Activated effector memory CD4-positive, alpha-beta T cell treated with anti-CD3 and anti-CD28 coated beads, Interleukin-2, amount 50 U/mL, for 16 hours (primary cell): Measurements from ENCODE around the gene RALGPS1.
A peak's percentile ranks its signal among the peaks of the same experiment; 100 is the strongest.

ENCODE experiments used
- DNase-seq: peaks from one replicate; pipeline ENCODE4 v3.0.0-alpha.2; 2020

Gene RALGPS1

DNA sequence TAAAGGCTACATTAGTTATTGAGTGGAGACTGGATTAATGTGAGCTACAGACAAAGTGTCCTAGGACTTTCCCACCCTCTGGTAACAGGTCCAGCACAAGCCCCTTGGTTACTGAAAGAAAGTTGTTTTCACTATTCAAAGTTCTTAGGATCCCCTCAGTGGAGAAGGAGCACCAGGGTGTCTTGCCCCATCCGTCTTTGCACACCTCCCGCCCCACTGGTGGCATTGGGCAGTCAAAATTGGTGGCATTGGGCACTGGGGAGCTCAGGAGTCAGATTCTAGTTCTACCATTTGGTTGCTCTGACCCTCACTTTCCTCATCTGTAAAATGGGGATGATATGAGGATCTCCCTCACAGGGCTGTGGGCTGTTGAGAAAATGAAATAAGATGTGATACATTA is 210.2 kb downstream of the RALGPS1 start:
- DNase-seq: peak; percentile 25

DNA sequence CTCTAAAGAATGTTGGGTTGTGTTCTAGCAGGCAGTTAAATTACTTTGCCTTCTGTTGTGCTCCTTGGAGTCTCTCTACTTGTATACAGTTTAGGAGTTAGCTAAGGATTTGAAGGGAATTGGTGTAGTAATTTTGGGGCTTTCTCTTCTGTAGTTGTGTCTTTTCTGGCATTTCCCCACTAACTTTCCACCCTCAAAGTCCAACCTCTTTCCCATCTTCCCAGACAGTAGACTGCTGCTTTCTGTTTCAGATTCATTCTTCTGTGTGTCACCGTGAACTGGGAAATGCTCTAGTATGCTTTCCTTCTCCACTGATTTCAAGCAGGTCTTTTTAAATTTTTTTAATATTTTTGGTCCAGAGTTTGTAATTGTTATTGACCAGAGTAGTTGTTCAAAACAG is 212.4 kb downstream of the RALGPS1 start:
- DNase-seq: no peak

DNA sequence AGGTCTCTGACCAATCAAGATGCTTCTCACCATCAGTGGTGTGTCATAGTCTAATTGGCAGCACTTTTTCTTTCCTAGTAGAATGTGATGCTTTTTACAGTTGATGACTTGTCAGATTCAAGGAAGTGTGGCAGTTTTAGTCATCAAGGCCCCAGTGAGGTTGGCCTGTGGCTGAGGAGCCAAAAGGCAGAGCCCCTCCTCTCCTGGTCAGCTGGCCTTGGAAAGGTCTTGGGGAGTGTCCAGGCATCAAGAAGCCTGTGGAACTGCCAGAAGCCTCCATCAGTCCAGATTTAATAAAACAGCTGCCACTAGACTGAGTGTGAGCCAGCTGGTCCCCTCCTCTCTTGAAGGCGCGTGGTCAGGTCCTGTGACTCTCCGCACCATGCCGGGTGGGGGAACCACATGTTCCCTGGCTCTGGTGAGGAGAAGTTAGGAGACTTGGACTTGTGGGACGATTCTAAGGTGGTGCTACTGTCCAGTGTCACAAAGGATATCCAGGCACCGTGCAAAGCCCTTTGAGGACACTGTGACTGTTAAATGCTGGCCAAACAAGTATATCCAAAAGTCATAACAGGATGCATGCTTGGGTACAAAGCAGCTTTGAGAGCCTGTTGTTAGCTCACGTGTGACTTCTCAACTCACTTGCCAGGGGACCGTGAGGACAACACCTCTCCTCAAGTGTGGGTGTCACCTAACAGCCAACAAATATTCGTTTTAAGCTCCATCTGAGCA is 213.9 kb downstream of the RALGPS1 start:
- peak; percentile 38 for DNase-seq

DNA sequence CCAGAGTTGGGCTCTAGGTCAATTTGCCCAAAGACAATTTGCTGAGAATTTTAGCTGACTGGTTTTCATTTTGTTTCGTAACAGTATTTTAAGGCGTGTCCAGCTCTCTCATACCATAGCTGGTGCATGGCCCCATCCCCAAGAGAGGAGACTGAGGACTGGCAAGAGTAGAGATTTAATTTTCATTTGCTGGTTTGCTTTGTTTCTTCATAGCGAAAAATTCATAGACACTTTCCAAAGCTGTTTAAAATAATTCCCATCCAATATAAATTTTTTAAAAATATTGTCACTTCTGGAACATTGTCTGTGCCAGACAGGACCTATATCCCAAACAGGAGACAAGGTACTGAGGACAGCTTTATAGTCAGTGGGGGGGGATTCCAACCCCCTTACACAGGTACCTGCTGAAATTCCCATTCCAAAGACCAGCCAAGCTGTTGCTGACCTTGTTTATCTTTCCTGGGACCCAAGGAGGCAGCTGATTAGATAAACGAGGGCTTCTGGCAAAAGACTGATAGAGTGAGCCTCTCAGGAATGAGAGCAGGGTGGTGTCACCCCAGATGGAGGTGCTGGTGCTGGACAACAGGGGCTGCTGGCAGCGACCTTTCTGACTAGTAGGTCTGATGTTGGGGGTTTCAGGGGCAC is 214.6 kb downstream of the RALGPS1 start:
- peak; percentile 2 for DNase-seq

DNA sequence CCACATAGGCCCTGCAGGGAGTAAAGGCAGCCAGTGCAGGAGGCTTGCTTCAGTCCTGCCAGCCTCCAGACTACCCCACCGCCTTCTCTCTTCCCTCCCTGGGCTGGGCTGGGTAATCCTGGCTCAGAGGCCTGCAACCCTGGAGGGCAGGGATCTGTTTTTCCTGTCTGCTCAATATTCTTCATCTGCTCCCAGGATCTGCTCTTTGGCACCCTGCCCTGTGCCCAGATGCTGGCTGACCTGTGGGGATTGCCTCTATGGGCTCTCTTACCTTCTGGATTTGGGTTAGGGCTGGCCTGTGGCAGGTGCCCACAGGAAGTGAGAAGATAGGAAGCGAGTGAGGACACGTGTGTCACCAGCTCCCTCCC is 215.1 kb downstream of the RALGPS1 start:
- DNase-seq: peak; percentile 31

DNA sequence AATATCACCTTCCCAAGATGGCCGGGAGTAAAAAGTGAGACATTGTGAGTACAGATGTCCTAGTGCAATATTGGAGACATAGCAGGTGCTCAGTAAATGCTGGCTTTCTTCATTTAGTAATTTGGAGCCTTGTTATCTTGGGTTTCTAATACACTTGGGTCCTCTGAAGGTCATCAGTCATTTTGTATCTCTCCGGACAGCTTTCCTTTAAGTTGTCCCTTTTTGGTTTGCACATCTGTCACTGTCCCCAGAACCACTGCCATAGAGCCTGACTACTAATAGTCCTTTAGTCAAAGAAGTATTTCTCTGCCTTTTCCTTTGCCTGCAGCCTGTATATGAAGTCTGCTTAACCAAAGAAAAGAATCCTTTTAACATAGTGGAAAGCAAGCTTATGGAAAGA is 215.7 kb downstream of the RALGPS1 start:
- DNase-seq: no peak

DNA sequence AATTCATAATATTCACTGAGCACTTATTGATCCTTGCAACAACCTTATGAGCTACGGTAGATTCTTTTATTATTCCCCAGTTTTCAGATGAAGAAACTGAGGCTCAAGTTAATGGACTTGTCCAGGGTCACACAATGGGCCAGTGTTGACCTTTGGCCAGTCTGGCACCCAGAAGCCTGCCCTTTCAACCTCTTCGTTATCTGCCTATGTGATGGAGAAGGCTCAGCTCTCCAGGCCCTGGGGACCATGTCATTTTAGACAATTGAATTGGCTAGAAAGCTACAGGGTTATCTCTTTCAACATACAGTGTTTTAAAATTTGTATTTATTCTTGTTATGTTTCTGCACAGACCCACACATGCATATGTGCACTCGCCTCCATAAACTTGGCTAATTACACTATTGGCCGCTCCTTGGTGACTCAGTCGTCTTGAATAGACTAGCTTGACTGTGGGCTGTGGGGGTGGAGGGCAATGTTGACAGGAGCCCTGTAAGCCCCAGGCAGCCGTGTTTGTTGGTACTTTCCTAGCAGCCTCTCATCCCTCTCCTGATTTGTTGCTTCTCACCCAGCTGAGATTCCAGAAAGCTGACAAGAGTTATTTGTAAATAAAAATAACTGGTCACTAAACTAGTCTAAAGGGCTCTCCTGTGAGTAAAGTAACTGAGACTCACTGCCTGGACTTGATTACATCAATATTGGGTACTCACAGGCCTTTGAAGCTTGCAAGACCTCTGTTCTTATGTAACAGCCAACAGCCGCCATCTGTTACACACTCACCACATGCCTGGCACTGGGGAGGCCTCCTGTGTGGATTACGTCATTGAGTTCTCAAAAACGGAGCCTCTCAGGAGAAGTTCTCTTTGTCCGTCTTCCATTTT is 216.3 kb downstream of the RALGPS1 start:
- DNase-seq: peak; percentile 36

DNA sequence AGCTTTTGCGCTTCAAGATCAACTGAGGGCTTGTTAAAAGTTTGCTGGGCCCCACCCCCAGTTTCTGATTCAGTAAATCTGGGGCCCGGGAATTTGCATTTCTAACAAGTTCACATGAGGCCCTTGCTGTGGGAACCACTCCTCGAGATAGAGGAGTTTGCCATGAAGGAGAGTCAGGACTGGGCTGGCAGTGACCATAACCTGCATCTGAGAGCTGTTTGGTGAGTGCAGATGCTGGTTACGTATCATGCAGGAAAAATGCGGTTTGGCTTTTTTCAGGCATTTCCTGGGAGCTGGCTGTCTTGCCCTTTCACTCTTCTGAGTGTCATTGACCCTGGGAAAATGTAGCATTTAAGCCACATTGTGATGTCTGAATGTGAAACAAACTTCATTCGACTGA is 217.3 kb downstream of the RALGPS1 start:
- DNase-seq: peak; percentile 33

DNA sequence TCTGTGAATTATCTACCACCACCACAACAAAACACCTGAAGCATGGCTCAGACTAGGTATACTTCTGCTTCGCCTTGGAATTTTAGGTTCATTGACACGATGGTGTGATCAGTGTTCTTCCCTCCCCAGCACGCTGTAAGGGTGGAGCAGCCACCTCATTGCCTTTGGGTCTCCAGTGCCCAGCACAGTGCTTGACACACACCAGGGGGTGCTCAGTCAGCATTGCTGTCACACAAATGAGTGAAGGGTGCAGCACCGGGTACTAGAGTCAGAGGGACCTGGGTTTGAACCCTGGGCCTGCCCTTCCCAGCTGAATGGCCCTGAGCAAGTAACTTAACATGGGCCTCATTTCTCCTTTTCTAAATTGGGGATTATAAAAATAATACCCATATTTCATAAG is 217.8 kb downstream of the RALGPS1 start:
- peak; percentile 58 for DNase-seq

DNA sequence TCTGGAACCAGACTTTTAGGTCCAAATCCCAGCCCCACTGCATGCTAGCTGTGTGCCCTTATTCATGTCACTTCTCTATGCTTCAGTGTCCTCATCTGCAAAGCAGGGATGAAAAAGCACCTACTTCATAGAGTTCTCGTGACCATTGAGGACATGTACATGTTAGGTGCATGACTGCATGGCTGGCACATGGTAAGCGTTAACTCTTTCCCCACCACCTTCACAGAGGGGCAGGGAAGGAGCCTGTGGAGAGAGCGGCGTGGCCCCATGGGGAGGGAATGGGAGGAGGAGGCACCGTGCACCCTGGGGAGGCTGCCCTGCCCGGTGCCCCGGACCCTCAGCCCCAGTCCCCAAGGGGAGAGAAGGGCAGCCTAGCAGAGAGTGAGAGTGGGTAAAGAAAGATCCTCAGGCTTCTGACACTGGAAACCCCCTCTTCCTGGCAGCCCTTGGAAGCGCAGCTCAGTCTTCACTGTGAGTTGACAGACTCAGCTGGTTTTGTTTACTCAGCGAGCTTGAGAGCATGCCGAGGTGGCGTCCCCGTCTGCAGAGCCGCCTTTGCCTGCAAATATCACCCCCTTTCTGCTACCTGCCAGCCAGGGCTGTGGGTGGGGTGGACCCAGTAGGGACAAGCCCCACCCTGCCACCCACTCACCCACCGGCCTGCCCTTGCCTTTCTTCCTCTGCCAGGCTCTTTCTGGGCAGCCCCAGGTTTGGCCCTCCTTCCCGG is 218.5 kb downstream of the RALGPS1 start:
- DNase-seq: peak; percentile 51

DNA sequence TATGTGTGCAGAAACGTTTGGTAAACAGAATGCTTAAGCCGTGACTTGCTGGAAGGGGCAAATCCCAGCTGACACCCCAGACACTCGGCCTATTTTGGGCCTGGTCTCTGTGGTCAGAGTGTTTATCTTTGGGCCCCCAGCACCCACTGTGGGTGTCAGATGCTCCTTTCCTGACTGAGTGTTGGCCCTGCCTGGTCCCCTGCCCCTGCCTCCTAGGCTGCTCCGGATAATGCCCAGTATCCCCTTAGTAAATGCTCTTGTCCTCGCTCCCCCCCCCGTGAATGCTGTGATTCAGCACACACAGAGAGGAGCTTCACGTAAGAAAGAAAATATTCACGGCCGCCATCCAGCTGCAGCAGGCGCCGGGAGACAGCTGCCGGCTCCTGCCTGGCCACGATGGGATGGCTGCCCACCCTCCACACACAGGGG is 219.2 kb downstream of the RALGPS1 start:
- peak; percentile 33 for DNase-seq

DNA sequence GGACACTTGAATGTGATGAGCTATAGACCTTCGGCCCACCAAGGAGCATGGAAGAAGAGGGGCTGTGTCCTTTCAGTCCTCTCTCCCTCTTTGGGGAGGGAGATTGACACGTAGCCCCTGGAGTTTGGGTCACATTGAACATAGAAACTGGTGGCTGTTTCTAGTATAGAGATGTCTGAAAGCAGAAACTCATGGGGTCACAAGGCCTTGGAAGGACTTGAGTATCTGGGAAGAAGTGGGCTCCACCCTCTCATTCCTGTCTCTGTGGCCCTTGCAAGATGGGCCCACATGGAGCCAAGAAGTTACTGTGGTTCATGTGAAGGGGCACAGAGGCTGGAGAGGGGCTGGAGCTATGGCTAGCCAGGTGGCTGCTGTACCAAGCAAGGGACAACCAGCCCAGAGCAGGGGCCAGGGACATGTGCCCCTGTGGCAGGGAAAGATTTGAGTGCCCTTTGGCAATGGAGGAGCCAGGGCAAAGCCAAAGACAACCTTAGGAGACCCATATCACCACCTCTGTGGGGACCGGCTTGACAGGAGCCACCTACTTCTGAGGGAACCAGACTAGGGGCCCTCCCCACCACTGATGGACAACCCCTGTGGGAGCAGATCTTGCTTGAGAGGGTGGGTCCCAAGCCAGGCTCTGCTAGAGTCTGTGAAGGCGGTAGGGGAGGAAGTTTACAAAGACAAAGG is 220.6 kb downstream of the RALGPS1 start:
- peak; percentile 44 for DNase-seq

DNA sequence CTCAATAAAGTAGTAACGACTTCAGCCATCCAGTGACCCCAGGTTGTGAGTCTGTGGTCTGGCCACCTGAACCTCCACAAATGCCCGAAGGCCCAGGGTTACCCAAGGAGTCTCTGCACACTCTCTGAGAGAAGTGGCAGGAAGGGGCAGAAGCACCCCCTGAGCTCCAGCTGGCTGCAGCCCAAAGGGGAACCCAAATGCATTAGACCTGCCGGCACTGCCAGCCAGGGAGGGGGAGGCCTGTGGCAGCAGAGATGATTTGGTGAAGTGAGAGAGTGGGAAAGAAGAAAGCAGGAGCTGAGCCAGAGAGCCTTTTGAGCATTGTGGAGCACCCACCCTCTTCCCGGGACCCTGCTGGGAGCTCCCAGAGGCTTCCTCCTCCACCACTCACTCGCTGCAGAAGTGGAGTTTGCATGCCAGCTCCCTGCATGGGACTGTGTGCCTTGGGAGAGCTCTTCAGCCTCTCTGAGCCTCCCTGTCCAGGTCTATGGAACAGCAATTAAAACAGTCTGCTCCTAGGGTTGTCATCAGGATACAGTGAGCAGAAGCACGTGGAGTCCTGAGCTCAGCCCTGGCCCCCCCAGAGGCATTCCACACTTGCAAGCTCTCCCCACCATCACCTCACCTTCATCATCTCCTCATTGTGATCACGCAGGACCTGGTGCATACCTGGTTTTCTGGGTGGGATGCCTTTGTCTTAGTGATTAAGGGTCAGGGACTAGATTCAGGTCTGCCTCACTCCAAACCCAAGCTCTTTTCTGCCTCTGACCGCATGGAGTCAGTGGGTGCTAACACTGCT is 221.7 kb downstream of the RALGPS1 start:
- peak; percentile 19 for DNase-seq

DNA sequence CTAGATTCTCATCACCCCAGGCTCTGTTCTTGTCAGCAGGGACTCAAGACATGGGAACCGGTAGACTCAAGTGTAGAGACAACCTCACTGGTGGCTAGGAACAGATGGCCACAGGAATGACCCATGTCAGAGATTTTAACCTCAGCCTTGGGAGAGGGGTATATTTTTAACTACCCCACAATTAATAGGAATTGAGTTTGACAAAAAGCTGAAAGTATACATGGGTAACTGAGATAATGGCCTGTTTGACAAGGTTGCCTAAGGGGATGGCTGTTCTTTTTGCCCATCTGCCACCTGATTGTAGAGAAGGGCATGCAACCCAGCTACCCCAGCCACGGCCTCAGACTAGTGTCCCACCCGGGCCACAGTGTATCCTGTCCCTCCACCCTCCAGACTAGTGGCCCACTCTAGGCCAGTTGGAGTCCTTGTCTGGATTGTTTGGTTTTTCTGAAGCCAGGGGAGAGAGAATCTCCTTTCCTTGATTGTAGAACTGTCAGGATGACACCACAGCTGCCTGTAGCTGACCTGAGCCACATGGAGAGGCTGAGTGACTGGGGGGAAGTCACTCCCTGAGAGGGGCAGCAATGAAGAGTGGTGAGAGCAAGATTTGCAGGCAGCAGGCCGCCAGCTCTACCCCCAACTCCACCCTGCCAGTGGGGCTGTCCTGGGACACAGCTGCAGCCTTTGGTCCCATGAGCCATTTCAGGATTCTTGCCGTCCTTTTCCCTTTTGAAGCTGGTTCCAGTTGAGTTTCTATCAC is 222.5 kb downstream of the RALGPS1 start:
- peak; percentile 34 for DNase-seq

DNA sequence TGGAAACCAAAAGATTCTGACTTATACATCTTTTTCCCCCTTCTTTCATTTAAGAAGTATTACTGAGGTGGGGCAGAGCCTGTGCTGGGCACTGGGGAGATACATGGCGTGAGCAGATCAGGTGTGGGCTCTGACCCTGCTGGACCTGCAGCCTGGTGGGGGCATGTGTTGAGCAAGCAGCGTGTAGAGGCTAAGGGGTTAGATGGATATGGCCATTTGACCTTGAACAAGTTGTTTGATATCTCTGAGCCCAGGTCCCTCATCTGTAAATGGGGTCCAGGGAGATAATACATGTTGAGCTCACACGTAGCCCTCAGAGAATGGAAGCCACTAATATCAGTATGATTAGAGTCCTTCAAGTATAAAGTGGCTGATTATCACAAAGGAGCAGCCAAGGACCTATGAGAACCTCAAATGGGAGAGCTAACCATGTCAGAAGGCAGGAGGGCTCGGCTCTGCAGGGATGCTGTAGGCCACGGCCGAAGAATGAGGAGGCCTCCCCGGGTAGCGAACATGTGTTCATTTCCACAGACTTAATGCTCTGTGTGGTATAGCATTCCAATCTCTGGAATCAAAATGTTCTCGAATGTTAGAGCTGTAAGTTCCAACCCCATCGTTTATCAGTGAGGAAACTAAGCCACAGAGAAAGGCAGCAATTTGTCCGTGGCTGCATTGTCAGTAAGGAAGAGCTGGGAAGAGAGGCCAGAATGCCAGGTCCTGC is 223.2 kb downstream of the RALGPS1 start:
- DNase-seq: peak; percentile 17

DNA sequence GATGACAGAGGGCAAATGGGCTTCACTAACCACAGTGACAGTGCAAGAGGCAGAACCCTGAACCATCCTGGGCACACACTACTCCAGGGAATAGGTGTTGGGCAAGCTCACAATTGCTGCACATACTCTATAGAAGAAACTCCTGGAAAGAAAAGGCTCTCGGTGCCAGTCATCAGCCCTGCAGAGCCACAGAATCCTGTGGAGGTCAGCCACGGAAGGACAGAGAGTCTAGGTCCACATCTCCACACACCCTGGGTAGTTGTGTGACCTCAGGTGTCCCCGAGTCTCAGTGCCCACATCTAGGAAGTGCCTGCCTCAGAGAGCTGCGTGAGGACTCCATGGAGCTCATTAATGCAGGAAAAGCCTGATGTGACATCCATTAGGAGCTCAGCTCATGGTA is 223.9 kb downstream of the RALGPS1 start:
- DNase-seq: peak; percentile 27

DNA sequence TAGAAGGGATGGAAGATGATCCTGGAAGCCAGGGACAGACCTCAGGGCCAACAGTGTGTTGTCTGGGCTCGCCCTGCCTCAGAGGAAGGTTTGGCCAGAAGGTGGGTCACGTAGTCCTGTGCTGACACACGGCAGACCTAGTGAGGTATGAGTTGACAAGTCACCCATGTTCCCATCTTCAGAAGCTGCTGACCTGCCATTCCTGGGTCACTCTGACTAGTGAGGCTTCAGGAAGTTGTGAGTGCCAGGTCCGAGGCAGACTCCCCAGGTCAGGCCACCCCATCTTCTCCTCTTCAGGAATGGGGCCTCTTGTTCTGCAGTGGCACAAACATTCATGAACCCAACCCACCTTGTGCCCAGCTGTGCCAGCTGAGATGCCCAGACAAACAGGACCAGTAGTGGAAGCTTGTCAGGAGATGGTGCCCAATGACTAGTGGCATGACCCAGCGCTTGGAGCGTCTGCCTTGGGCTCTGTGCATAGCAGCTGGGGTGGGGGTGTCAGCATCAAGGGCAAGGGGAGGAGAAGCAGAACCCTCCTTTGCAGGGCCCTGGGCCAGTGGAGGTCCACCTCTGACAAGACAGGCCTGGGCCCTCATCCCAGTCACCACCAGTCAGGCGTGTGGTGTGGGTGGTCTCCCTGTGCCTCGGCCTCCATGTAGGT is 224.6 kb downstream of the RALGPS1 start:
- DNase-seq: peak; percentile 51

DNA sequence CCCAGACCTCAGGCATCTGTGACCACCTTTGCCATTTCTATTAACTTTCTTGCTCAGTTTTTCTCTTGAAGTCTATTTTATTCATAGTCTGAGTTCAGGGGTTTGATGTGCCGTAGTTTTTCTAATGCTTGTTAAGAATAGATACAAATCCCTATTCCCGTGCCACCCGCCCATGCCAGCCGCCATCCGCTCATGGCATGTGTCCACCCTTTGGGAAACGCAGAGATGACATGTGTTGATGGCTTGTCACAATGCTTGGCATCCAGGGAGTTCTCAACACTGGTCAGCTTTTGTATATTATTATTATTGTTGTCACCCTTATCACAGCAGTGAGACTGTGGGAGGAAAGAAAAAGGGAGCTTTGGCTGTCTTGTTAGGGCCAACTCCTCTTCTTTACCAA is 225.2 kb downstream of the RALGPS1 start:
- DNase-seq: peak; percentile 8

DNA sequence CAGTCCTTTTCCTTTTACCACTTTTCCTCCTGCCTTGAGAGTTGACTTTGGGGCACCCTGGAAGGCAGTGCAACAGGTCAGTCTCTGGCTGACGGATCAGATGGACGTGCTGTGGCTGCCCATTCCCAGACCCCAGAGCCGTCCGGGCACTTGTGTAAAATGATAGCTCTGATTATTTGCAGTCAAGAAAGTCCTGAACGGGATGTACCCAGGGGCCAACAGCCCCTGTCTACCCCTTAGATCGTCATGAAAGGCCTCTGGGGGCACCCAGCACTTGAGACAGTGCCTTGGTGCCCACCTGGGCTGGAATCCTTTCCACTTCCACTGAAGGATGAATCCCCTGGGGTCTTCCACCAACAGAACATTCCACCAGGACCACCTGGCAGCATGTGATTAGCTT is 225.6 kb downstream of the RALGPS1 start:
- DNase-seq: peak; percentile 39
